ENCODE measurements around the gene MIEN1. TPM values are rescaled to one million over a fixed set of nuclear protein-coding genes. Genes with fewer than 3 reads are reported as not detected.

Gene MIEN1
- total RNA-seq, 1 experiment from 2014 or later, result 40.6 TPM

DNA sequence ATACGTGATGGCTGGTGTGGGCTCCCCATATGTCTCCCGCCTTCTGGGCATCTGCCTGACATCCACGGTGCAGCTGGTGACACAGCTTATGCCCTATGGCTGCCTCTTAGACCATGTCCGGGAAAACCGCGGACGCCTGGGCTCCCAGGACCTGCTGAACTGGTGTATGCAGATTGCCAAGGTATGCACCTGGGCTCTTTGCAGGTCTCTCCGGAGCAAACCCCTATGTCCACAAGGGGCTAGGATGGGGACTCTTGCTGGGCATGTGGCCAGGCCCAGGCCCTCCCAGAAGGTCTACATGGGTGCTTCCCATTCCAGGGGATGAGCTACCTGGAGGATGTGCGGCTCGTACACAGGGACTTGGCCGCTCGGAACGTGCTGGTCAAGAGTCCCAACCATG lies 5.6 kb downstream of the MIEN1 start (continued):
- no peak for TF ChIP-seq NFATC4 (CRISPR knock-in tag; IDR thresholded peaks at IDR 0.05)

DNA sequence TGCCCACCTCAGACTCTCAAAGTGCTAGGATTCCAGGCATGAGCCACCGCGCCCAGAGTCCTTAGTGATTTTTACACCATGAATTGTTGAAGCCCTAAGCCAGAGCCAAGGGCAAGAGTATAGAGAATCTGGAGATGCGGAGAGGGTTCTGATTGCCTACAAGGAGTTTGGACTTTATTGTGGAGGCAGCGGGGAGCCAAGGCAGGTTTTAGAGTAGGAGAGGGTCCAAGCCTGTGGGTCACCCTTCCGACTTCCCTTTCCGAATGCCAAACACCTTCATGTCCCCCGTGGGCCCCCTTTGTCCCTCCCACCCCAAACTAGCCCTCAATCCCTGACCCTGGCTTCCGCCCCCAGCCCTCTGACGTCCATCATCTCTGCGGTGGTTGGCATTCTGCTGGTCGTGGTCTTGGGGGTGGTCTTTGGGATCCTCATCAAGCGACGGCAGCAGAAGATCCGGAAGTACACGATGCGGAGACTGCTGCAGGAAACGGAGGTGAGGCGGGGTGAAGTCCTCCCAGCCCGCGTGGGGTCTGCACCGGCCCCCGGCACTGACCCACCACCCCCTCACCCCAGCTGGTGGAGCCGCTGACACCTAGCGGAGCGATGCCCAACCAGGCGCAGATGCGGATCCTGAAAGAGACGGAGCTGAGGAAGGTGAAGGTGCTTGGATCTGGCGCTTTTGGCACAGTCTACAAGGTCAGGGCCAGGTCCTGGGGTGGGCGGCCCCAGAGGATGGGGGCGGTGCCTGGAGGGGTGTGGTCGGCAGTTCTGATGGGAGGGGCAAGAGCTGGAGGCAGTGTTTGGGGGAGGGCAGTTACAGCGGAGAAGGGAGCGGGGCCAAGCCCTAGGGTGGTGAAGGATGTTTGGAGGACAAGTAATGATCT lies 7.1 kb downstream of the MIEN1 start:
- Mint-ChIP-seq H3K4me3 (no peak overlapping the region), H3K27me3 (ENCODE audit: low read depth) (no peaks in the 10 kb centered on the region), H3K36me3 (peaks cover 50% of the 10 kb centered on the region), H3K27ac (peak overlapping the region; percentile 53; the same call in 1 of the 2 replicates), H3K4me1 (peaks cover 8% of the 10 kb centered on the region), H3K9me3 (no peaks in the 10 kb centered on the region)
- ChIA-PET CTCF (interaction anchor here (0.5 to 0.6 kb wide), 2 partner anchors 16 to 1119 kb away, joined by 3 read pairs; no protein-coding TSS in a partner anchor), POLR2A (interaction anchor here (0.6 kb wide), 3 partner anchors 90 to 273 kb away, joined by 3 to 4 read pairs (median 3); no protein-coding TSS in a partner anchor)
- peak; percentile 76 for DNase-seq (ENCODE audit: low spot score)
- TF ChIP-seq ZNF121 (CRISPR knock-in tag; IDR thresholded peaks at IDR 0.05) (peak; percentile 79), IRF1 (CRISPR knock-in tag; IDR thresholded peaks at IDR 0.05) (no peak)
- ATAC-seq, result peak; percentile 96

- ATAC-seq, result no peak
- no peak overlapping the region for H3K27ac Mint-ChIP-seq
These were observed 8.2 kb downstream of the MIEN1 start for GRCh38 chr17:39722104-39722503.

More at GRCh38 chr17:39722104-39722503, 8.2 kb downstream of the MIEN1 start:
- no peak for TF ChIP-seq ARID4B (CRISPR knock-in tag; IDR thresholded peaks at IDR 0.05; ENCODE audit: borderline replicate concordance)
- no peak for TF ChIP-seq CREM (CRISPR knock-in tag; IDR thresholded peaks at IDR 0.05)
- TF ChIP-seq ZNF121 (CRISPR knock-in tag; IDR thresholded peaks at IDR 0.05), result peak; percentile 89
- TF ChIP-seq, protein P1, sequence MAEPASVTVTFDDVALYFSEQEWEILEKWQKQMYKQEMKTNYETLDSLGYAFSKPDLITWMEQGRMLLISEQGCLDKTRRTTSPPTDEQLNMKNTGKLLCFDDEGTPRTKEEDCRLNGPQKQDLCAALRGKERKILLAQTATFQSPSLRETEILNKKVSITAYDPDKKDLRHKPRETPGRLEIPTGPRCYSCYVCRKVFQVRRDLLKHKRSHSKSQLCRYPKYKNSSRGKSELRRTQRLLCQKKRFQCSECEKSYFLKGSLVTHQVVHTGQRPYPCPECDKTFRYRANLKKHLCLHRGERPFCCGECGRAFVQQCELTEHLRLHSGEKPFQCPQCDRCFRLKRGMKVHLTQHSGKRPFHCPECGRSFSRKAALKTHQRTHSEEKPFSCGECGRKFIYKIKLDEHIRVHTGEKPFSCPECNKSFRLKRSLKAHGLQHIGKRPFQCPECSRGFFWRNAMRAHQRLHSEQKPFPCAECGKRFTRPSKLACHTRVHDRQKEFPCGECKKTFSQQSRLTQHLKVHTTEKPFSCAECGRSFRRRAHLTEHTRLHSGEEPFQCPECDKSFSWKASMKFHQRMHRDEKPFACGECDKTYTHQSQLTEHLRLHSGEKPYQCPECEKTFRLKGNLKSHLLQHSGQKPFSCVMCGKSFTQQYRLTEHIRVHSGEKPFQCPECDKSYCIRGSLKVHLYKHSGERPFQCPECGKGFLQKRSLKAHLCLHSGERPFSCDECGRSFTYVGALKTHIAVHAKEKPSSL (CRISPR knock-in tag; conservative IDR thresholded peaks at IDR 0.05), result no peak
- no peak for TF ChIP-seq SMAD3 (CRISPR knock-in tag; IDR thresholded peaks at IDR 0.05; ENCODE audit: borderline replicate concordance)
- CTCF ChIA-PET, result interaction anchor here (0.8 kb wide), 1 partner anchor 8 kb away, joined by 3 read pairs; no protein-coding TSS in a partner anchor
- no peak for DNase-seq (ENCODE audit: low spot score)
- peaks cover 8% of the 10 kb centered on the region for H3K4me1 Mint-ChIP-seq
- no peak overlapping the region for H3K4me3 Mint-ChIP-seq
- no peaks in the 10 kb centered on the region for H3K27me3 Mint-ChIP-seq (ENCODE audit: low read depth)
- POLR2A ChIA-PET, result no interaction called here
- H3K9me3 Mint-ChIP-seq, result no peaks in the 10 kb centered on the region
- H3K36me3 Mint-ChIP-seq, result peaks cover 53% of the 10 kb centered on the region

All from WTC11 (cell line).